CD4-positive, alpha-beta T cell treated with Interleukin-2 at 100 ng/mL for 4 hours (primary cell): Measurements from ENCODE around the gene LGR6.
"Not testable (repeated sequence)": the region's sequence is repeated elsewhere in the genome, so short reads cannot be mapped to it uniquely, and the experiment has no call there.

ENCODE experiments used
- DNase-seq: peaks from one replicate; pipeline ENCODE4 v3.0.0-alpha.2; 2020; ENCODE audit warnings: low spot score

The LGR6 gene

DNA sequence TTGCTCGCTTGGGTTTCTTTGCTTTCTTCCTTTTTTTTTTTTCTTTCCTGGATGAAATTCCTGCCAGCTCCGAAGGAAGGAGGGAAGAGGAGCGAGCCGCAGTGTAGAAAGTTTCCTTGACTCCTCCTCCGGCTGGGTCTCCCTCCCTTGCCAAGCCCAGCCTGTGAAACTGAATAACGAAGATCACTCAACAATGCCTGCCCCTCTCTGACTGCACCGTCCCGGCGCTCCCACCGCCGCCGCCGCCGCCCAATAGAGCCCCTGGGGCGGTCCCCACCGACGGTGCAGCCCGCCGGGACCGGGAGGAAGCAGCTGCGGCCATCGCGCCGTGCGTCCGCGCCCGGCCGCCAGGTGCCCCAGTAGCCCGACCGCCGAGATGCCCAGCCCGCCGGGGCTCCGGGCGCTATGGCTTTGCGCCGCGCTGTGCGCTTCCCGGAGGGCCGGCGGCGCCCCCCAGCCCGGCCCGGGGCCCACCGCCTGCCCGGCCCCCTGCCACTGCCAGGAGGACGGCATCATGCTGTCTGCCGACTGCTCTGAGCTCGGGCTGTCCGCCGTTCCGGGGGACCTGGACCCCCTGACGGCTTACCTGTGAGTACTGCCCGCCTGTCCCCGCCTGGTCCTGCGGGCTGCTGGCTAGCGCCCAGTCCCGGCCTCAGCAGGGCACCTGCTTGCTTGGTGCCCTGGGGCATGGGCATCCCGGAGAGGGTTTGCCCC, at the start of gene LGR6:
LGR6 (plus strand) TSS at position 186 of the 714 bp plus-strand sequence; CDS start at position 377, 191 bp downstream.
- DNase-seq: no peak

DNA sequence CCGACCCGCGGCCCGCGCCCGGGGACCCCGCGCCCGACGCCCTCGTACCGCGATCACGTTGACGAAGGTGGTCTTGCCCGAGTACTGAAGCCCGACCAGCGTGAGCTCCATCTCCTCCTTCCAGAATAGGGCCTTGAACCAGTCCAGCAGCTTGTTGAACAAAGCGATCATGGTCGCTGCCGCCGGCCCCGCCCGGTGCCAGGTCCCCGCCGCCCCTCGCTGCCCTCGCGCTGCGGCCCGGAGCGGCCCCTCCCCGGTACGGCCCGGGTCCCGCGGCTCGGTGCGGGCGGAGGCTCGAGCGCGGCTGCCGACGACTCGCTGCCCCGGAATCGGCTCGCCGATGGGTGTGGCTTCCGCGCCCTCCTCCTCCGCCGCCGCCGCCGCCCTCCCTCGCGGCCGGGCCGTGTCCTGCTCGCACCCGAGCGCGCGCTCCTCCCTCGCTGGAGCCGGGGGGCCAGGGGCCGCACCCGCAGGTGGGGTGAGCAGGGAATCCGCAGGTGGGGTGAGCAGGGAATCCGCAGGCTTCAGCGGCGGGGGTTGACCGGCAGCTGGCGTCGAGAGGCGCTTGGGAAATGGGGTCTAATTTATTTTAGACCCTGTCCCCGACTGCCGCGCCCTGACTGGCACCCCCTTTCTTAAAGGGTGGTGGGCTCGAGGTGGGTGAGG, 49.1 kb upstream of the LGR6 start, which contains the start of gene ARL8A:
ARL8A (minus strand) TSS at position 336 of the 666 bp plus-strand sequence; CDS start at position 171, 165 bp downstream.
- peak; percentile 63 for DNase-seq

GRCh38 chr1:202145068-202145743, 48.4 kb upstream of the LGR6 start:
- DNase-seq: no peak

DNA sequence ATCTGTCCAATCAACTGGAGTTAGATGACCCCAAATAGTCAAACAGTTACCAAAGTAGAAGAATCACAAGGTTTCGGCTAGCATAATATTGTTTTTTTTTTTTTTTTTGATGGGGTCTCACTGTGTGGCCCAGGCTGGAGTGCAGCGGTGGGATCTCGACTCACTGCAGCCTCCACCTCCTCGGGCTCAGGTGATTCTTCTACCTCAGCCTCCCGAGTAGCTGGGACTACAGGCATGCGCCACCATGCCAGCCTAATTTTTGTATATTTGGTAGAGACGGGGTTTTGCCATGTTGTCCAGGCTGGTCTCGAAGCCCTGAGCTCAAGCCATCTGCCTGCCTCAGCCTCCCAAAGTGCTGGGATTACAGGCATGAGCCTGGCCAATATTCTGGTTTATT, 47.9 kb upstream of the LGR6 start:
- DNase-seq: not testable (repeated sequence)

GRCh38 chr1:202146279-202146678, 47.3 kb upstream of the LGR6 start:
- no peak for DNase-seq

- DNase-seq: no peak
These were observed 46.6 kb upstream of the LGR6 start for GRCh38 chr1:202146993-202147392.

DNA sequence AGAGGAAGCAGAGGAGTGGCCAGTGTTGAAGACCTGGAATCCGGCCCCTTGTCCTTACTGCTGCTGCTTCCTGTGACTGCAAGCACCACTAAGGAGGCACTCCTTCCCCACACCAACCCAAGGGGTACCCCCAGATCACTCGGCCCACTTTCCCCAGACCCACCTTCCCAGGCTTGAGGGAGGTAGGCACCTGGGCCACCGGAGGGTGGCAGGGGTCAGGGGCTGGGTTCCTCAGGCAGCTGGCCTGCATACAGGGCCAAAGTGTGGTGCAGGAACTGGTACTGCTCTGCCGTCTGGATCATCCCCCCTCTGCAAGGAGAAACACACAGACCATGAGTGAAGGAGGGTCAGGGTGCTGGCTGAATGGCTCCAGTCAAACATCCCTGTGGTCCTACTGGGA, 45.2 kb upstream of the LGR6 start:
- no peak for DNase-seq

DNA sequence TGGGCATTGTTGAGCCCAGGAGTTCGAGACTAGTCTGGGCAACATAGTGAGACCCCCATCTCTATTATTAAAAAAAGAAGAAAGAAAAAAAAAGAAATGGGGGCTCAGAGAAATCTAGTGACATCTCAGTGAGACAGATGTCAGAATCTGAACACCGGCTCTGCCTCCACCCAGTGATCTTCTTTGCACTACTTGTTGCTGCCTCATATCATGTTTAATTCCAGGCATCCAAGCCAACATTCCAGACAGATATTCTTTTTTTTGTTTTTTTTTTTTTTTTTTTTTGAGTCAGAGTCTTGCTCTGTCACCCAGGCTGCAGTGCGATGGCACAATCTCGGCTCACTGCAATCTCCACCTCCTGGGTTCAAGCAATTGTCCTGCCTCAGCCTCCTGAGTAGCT, 44.0 kb upstream of the LGR6 start:
- no peak for DNase-seq

DNA sequence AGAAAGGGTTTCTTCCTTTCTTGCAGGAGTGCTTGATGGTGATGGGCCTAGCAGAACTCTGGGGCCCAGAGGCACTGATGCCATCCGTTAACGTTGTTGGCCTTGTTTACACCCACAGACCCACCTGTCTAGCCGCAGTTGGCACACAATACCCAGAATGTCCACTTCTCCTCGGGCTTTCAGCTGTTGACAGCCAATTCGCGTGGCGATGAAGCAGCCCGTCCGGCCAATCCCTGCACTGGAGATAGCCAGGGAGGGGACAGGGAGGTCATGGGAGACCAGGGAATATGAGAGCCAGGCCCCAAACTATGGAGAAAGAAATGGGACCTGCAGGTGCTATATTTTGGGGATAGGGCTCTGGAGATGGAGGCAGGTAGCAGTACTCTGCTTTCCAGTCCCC, 43.4 kb upstream of the LGR6 start:
- DNase-seq: no peak

DNA sequence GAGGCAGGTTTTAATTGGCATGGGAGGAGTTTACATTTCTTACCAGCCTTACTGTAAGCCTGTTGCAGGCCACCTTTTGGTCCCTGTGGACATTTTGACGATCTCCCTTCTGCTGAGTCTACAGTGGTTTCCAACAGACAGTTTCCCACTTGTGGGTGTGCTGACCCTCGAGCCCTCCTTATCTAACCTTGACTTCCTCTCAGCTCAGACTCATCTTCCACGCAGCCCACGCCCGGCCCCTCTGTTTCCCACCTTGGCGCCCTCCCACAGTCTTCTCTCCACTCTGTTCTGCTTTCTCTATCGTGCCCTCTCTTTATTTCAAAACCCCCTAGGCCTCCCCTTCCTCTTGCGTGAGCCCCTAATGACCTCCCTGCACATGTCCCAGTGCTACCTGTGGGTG, 43.0 kb upstream of the LGR6 start:
- no peak for DNase-seq

GRCh38 chr1:202151045-202151444, 42.6 kb upstream of the LGR6 start:
- no peak for DNase-seq

DNA sequence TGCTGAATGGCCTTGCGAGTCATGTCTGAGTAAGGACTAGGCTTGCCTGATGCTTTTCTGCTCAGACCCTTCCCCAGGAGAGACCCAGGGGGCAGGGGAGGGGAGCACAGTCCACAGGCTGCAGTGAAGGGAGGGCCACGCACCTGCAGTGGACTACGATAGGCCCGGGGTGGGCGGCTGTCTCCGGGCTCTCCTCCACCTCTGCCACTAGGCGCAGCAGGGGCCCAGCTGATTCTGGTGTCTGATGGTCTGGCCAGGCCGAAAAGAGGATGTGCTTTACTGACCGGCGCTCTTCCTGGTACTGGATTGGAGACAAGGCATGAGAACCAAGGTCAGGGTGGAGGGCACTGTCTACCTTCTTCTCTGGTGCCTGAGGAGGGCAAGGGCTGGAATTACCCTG, 41.2 kb upstream of the LGR6 start:
- no peak for DNase-seq

- no peak for DNase-seq
These were observed 40.3 kb upstream of the LGR6 start for GRCh38 chr1:202153284-202153683.

DNA sequence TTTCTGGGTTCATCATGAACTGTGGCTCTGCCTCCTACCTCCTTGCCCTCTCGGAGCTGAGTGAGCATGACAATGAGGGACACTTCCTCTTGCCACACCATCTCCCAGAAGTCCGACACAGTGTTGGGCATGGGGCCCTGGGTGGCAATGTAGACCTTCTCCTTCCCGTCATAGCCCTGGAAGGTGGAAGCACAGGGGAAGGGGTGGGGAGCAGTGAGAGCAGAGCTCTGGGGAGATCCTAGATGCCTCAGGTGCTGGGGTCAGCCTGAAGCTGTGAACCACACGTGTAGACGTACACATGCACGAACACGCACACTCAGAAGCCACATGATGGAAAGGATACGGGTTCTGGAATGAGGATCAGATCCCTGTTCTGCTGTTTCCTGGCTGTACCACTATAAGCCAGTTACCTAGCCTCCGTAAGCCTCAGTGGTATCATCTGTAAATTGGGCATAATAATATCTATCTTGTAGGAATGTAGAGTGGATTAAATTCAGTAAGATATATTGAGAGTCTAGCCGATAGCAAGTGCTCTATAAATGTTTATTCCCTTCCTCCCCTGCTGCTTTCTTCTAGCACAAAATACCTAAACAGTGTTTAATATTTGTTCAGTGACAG, 39.3 kb upstream of the LGR6 start:
- no peak for DNase-seq

- peak; percentile 68 for DNase-seq
These were observed 38.7 kb upstream of the LGR6 start for GRCh38 chr1:202154766-202155477.

DNA sequence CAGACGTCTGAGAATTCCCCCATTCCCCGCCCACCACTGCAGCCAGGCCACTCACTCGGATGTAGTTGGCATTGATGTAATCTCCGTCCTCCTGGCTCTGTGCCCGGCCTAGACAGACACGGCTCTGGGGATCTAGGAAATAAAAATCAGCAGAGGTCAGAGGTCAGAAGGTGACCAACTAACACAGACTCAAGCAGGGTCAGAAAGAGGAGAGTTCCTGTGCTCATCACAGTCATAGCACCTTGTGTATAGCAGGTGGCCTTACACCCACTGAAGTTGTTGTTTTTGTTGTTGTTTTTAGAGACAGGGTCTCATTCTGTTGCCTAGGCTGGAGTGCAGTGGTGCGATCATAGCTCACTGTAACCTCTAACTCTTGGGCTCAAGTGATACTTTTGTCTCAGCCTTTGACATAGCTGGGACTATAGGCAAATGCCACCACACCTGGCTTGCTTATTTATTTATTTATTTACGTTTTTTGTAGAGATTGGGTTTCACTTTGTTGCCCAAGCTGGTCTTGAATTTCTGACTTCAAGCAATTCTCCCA, 38.0 kb upstream of the LGR6 start:
- no peak for DNase-seq

DNA sequence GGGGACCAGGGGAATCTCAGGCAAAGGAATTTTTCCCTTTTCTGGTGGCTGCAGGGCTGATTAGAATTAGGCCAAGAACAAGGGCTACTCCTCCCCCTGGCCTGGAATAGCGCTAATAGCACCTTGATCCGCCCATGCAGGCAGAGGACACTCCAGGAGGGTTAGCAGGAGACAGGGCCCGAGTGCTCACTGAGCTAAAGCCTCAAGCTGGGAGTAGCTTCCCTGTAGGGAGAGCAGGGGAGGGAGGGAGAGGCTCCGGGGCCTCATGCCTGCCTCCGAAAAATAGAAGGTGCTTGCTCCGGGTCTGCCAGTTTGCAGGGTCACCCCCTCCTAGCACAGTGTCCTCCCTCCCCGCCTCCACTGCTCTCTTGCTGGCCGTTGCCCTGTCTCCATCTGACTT, 37.0 kb upstream of the LGR6 start:
- DNase-seq: no peak

- no peak for DNase-seq
These were observed 35.7 kb upstream of the LGR6 start for GRCh38 chr1:202157945-202158344.

GRCh38 chr1:202158810-202159533, 34.6 kb upstream of the LGR6 start:
- DNase-seq: no peak

DNA sequence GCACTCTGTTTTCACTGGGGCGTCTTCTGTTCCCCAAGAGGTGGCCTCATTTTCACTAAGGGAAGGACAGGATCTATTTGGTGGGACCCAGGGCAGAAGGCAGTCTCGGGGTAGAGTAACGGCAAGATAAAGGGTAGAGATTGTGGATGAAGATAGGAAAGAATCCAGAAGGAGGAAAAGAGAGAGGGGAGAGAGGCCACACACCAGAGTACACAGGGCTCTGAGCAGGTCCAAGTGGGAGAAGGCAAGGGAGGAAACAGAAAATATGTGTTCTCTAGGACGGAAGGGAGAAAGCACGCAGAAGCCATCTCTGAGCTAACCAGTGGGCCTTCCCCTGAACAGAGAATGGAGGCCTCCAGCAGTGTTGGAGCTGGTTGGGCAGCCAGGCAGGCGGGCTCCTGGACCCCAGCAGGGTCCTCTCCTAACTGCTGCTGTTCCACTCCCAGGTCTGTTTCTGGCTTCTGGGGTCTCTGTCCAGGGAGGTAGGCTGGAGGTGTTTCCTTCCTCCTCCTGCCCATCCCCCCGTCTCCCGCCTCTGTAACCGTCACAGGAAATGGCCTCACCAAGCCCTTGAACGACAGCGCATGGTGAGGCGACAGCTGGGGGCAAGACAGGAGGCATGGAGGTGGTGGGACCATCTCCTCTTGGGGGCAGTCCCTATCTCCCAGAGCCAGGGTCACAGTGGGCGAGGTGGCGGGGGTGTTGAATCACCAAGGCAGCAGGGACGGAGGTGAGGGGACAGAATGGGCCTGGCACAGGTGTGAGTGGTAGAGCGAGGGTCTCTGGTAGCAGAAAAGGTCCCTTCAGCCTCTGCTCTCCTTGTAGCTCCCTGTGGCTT, 33.8 kb upstream of the LGR6 start:
- DNase-seq: peak; percentile 45
